ENCODE results near the gene KLRC3.
"Not testable (repeated sequence)": the region's sequence is repeated elsewhere in the genome, so short reads cannot be mapped to it uniquely, and the experiment has no call there.

- not testable (repeated sequence) for TF ChIP-seq CTCF, POLR2A (IDR thresholded peaks at IDR 0.05)
Observed at GRCh38 chr12:10367714-10368113, 52.7 kb downstream of the KLRC3 start.
